GM10266 (cell line): Measurements from ENCODE around the gene RAVER1.

Source experiments
- DNase-seq: peaks from one replicate; pipeline ENCODE4 v3.0.0; 2012; ENCODE audit errors: extremely low spot score
- CTCF ChIP-seq: IDR thresholded peaks from 2 replicates; pipeline ENCODE4 v1.5.1; 2012; ENCODE audit warnings: mild to moderate bottlenecking, low read depth; ENCODE audit not compliant: control insufficient read depth, insufficient read depth; ENCODE audit errors: missing control alignments

Gene RAVER1

GRCh38 chr19:10268071-10268470 is 65.3 kb downstream of the RAVER1 start:
- DNase-seq, result no peak
- TF ChIP-seq CTCF, result no peak

- TF ChIP-seq CTCF, result no peak
- DNase-seq, result no peak
Observed at GRCh38 chr19:10266706-10267105, 66.6 kb downstream of the RAVER1 start.
